Pulmonary artery endothelial cell (primary cell): Measurements from ENCODE around the gene ARV1. TPM values are rescaled to one million over a fixed set of nuclear protein-coding genes. Genes with fewer than 3 reads are reported as not detected.
A peak's percentile ranks its signal among the peaks of the same experiment; 100 is the strongest.

ENCODE experiments used
- DNase-seq: peaks from one replicate; pipeline ENCODE4 v3.0.0-alpha.2; 2011; ENCODE audit warnings: low read depth, low spot score
- total RNA-seq: library from RNA; depleted of rRNA; stranded (reverse); fragments of >200 nt; gene quantifications from 2 replicates; pipeline ENCODE4 v1.2.3, GENCODE V29; 2014

The ARV1 gene
- total RNA-seq, result 10.2 and 11.8 TPM in 2 replicates

DNA sequence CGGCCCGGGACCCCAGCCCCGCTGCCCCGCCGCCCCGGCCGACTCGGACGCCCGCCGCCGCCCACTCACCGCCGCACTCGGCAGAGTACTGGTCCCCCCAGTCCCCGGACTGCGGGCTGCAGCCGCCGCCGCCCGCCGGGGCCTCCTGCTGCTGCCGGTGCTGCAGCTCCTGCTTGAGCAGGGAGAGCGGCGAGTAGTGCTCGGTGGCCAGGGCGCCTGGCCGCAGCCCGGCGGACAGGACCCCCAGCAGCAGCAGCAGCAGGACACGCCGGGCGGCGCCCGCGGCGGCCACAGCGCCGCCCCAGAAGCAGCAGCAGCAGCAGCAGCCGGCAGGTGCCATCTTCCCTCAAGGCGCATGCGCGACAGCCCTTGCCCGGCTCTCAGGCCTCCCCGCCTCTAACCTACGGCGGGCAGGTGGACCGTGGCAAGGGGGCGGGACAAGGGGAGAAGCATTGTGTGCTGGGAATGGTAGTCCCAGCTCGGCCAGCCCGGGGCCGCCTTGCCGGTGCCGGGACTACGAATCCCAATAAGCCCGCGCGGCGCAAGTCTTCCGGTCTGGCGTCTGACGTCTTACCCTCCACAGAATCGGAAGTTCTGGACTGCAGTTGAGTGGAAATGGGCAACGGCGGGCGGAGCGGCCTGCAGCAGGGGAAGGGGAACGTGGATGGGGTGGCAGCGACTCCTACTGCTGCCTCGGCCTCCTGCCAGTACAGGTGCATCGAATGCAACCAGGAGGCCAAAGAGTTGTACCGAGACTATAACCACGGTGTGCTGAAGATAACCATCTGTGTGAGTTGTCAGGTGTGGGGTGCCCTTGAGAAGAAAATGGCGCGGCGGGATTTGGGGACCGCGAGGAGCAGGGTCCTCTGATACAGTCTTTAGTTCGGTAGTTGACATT, at the start of gene ARV1, which contains the start of gene TTC13:
TSS of gene ARV1 (plus strand) at position 604 of the 898 bp plus-strand sequence. CDS start at position 616, 12 bp downstream.
TSS of gene TTC13 (minus strand) at position 371 of the 898 bp plus-strand sequence. CDS start at position 340, 31 bp downstream.
- DNase-seq, result peak; percentile 96

DNA sequence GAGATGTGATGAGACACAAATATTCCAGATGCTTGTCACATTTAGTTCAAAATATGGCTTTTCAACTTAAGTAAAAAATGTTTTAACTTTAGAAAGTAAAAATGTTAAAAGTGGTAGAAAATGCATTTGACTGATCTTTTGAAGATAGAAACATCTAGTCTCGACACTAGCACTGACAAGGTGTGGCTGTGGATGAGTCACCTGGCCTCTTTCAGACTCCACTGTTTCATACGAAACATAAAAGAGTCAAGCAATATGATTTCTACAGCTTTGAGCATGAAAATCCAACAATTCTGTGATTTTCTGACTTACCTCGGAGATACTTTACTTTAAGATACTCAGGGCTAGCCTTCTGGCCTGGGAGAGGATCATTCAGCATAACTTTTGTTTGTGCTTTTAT, 47.9 kb upstream of the ARV1 start:
- no peak for DNase-seq

DNA sequence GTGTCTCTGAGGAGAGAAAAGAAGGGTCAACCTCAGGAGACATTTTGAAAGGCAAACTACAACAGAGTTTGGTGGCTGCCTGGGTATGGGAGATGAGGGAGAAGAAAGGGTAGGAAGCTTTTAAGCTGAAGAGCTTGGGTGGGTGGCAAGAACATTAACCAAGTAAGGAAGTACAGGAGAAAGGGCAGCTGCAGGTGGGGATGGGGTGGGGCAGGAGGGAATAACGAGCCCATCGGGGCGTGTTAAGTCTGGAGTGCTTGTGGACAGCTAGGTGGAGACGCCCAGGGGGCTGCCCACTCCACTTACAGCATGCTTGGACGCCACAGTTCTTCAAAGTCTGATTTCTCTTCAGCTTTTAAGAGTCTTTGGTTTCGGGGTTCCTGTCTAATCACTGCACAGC, 43.0 kb upstream of the ARV1 start:
- no peak for DNase-seq

DNA sequence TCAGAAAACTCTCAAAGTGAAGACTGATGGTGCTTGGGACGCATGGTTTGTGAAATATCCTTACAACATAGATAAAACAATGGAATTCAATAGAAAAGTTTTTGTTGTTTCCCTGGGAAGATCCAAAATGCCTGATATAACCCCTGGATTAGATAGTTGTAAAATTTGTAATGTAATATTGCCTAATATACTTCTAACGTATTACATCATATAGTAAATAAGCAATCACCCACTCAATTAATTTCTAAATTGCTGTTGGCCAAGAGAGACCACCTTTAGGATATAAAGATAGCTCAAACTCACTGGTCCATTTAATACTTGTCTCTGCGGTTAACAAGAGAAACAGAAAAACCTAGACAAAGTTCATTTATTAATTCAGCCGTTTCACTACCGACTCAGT, 42.4 kb upstream of the ARV1 start:
- no peak for DNase-seq

DNA sequence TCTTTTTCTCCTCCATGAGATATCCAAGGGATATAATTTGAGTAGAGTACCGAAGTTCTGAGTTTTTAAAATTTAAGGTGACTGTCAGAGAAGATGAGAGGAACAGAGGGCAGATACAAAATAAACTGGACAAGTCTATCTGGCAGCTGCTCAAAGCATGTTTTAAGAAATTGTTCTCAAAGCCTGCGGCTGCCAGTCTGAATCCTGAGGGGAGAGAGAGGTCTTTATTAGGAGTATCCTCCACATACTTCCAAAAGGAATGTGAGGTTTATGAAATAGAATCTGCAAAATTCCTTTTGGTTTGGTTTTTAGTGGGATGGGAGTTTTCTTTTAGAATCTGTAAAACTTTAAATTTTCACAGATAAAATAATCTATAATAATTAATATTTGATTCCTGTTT, 41.5 kb upstream of the ARV1 start:
- no peak for DNase-seq

DNA sequence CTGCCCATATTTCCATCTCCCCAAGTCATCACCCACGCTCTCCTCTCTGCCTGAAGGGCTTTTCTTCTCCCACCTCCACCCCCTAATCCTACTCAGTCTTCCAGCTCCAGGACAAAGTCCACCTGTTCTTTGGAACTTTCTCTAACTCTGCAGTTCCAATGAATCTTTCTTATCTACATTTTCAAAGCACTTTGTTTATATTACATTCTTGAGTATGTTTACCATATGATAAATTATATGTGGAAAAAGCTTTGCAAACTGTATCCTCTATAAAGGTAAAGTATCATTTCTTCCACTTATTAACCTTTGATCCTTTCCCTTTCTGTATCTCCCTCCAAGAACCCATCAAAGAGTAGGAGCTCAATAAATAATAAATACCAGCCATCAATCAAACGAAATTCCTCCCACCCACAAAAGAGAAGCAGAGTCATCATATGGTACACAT, 39.9 kb upstream of the ARV1 start:
- DNase-seq, result no peak

DNA sequence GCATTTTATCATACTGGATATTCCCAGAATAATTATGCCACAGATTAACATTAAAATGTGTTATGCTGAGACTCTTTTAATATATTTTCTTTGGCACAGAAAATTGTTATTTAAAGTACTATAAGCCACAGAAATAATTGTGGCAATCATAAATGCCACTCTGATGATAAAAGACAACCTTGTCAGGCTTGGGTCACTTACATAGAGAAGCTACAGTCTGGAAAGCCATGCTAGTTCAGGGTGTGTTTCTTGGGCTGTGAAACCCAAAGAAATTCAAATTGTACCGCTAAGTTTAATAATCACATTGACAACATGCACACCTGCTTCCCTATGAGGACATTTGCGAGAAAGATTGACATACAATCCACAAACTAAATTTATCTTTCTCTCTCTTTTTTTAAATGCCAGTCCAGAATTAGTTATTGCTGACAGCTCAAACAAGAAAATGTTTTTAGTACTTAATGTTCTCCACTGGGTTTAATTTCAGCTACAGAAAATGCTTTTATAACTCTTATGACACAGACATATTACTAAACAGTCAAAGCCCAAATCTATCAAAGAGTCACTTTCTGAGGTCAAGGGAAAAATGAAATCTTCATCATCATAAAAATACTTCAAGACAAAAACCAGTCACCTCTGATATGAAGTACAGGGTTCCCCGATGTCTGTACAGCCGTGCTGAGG, 38.9 kb upstream of the ARV1 start:
- no peak for DNase-seq

DNA sequence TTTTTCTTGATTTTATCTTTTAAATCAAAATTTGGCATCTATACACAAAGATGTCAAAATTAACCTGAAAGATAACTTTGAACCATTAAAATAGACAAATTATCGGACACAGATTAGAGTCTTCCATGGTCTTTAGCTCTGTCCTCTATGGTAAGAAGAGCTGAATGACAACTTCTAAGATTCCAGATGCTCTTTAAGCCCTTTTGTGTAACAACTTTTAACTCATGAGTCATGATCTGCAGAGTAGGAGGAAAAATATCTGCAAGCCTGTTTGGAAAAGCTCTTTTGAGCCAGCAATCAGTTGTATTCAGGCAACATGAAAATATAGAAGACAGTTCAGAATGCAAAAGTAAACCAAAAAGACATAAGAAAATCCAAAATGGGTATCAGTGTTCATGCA, 38.0 kb upstream of the ARV1 start:
- no peak for DNase-seq

DNA sequence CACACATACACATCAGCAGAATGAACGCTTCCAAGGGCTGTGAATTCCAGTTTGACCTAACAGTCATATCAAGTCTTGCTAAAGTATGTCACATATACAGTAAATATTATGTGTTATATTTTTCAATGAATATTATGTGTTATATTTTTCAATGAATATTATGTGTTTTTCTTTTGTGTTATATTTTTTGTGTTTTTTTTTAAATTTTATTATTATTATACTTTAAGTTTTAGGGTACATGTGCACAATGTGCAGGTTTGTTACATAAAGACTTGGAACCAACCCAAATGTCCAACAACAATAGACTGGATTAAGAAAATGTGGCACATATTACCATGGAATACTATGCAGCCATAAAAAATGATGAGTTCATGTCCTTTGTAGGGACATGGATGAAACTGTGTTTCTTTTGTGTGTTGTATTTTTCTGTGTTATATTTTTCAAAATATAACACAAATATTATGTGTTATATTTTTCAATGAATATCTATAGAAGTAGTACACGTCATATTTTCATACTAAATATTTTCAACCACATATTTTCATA, 35.8 kb upstream of the ARV1 start:
- DNase-seq, result no peak

DNA sequence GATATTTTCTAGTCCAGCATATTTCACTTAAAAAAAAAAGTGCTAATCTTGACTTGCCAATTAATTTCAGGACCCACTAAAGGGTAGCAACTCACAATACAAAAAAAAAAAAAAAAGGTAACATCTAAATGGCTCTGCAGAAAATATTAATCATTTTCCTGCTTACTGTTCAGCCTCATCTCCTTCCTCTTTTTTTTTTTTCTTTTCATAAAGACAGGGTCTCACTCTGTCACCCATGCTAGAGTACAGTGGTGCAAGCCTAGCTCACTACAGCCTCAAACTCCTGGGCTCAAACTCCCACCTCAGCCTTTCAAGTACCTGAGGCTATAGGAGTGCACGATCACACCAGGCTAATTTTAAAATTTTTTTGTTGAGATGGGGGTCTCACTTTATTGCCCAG, 30.6 kb upstream of the ARV1 start:
- DNase-seq, result no peak

DNA sequence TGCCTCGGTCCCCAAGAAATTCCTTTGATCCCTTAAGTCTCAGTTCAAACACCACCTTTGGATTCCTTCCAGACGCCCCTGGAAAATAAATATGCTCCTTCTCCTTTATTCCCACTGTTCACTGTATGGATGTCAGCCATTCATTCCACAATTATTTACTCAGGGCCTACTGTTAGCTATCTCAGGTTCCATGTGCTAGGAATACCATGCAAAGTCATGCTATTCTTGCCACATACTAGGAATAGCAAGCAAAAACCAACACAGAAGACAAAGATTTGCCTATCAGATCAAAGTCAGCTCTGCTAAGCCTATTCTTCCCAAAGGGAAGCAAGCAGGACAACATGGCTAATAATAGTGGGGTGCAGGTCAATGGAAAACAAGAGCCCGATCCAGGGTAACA, 30.0 kb upstream of the ARV1 start:
- no peak for DNase-seq

DNA sequence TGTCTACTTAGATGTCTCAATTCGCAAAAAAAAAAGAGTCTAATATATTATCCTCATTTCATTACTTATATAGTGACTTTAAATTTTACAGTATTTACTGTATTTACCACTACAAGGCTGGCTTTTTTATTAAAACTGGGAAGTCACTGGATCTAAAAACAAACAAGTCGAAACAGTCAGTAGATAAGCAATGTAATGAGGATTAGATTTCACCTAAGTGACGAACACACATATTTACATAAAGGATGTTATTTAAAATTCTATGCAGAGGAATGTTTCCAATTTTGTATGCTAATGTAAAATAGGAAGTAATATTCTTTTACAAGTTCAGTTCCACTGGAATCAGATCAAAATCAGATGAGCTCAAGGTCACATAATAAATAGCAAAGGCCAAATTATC, 28.5 kb upstream of the ARV1 start:
- DNase-seq, result no peak

DNA sequence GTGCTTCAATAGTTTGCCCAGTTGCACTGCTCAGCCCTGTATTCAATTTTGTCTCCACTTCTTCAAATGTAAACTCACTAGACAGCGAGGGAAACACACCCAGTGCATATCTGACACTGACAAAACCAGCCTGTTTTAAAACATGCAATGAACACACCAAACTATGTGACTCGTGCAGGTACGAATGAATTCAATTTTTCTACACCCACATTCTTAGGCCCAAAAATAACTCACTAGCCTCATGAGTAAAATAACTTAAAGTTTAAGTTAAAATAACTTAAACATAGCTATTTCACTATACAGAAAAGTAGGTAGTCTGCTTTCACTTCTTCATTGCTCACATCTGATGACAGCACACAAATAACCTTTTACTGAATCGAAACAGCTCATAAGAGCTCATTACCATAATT, 21.3 kb upstream of the ARV1 start:
- DNase-seq, result no peak

DNA sequence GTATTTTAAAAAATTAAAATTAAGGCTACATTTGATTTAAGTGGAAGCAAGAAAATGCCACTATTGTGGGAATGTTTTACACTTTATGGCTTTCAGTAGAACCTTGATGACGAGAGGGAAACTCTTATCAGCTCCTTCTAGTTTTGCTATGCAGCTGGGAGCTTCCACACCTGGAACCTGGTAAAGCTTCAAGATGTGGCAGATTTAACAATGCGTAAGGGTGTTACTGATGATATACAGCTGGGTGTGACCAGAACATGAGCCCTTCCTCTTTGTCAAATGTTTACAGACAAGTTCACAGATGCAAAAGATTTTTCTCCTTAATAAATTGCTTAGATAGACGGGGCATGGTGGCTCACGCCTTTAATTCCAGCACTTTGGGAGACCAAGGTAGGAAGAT, 20.5 kb upstream of the ARV1 start:
- no peak for DNase-seq

DNA sequence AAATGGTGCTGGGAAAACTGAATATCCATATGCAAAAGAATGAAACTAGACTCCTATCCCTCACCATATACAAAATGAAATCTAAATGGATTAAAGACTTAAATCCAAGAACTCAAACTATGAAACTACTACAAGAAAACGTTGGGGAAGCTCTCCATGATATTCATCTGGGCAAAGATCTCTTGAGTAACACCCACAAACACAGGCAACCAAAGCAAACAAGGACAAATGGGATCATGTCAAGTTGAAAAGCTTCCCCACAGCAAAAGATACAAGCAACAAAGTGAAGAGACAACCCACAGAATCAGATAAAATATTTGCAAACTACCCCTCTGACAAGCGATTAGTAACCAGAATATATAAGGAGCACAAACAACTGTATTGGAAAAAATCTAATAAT, 14.0 kb upstream of the ARV1 start:
- DNase-seq, result no peak

DNA sequence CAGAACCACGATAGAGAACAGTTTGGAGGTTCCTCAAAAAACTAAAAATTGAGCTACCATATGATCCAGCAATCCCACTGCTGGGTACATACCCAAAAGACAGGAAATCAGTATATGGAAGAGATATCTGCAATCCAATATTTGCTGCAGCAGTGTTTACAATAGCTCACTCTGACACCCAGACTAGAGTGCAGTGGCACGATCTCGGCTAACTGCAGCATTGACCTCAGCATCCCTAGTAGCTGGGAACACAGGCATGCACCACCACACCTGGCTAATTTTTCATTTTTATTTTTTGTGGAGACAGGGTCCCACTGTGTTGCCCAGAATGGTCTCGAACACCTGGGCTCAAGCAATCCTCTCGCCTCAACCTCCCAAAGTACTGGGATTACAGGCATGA, 13.4 kb upstream of the ARV1 start:
- DNase-seq, result no peak

DNA sequence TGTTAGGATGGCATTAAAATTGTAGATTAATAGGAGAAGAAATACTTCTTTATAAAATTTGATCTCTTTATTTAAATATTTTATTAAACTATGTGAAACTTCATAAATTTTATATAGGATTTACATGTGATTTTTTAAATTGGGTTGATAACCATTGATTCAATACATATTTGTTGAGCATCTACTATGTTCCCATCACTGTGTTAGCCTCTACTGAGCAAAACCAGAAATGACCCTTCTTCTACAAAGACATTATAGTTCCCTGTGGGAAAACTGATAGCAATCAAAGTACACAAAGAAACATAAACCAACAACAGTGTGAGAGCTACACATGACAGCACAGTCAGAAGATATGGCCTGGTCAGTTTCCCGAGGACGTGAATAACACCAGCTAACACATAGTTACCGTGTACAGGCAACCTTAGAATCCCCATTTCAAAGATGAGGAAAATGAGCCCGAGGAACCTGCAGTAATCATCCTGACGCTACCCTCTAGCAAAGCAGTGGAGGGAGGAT, 12.5 kb upstream of the ARV1 start:
- no peak for DNase-seq

DNA sequence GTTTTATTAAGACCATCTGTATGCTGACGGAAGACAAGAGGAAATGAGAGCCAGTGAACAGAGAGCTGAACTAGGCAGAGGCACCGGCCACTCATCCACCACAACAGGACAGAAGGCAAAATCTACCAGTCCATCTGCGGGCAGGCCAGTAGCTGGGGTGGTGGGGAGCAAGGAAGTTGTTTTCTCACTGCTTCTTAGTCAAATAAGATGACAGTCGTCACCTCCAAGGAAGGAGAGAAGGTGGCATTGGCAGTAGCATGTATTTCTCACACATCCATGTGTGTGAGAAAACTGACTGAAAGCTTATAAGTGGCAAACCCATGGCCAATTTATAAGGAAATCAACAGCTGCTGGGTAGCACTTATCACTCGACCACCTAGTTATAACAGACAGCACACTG, 8.5 kb upstream of the ARV1 start:
- no peak for DNase-seq

DNA sequence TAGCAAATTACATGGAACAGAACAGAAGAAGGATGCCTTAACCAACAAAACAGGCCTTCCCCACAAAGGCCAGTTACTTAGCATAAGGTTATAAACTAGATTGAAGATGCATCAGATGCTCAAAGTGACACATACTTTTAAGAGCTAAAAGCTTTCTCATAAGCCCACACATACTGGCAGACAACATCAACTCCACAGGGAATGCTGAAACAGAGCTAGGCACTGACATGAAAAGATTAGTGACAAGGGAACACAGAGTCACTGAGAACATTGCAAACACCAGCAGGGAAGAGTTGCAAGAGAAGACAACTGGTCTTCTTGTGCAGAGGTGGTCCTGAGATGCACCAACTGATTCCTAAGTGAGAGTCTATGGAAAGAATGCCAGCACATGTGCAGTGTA, 7.1 kb upstream of the ARV1 start:
- DNase-seq, result no peak

DNA sequence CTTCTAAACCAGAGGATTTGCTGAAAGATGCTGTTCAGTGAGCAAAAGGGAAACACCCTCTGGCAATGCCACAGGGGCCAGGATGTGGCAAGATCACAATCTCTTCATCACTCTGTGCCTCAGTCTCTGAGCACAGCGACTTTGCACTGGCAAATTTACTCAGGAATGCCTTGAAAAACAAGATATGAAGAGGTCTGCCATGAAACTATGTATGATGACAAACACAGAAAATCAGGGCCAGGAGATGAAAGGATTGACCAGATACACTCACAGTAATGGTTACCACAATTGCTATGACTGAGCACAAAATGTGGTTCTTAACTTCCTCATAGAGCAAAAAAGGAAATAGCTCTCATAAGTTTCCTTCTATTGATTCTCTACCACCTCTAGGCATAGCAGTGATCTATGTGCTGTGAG, 6.0 kb upstream of the ARV1 start:
- no peak for DNase-seq

DNA sequence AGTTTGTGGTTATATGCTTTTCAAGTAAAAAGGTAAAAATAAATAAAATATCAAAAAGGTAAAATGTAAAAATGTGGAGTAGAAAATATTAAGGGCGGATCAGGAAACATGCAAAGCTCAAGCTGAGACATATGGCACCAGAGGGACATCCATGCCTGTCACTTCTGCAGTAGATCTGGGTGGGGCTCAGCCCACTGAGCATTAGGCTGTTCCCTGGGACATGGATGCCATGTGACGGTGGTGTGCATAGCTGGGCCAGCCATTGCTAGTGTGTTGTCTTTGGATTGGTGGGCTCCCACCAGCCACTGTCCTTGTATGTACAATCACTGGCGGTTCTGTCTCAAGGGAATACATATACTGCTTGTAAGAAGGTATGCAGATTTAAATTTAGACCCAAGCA, 3.3 kb upstream of the ARV1 start:
- no peak for DNase-seq

DNA sequence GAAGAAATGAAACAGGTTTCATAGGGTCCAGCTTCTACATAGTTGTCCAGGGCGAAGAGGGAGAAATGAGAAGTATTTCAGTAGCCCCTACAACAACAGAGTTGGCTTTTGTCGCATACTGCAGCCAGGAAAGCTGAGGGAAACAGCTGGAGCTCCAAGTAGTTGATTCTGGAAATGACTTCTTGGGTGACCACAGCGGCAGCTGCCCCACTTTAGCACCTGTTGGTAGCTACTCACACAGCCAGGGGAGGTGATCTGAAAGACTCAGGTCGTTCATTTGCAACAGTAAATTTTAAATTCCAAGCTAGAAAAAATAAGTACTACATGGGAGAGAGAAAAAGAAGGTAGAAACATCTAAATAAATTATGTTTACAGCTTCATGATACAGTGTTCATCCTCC, 2.5 kb upstream of the ARV1 start:
- DNase-seq, result no peak
